22Rv1 (cell line): ENCODE measurements around the gene C10orf62.

Experiments
- H3K27ac ChIP-seq: fragments of 450-650 bp; 2 replicates; pipeline ENCODE4 v1.5.1; 2017
- CTCF ChIP-seq: fragments of 450-650 bp; IDR thresholded peaks from 2 replicates; pipeline ENCODE4 v1.5.1; 2017; ENCODE audit warnings: mild to moderate bottlenecking
- ZFX ChIP-seq: fragments of 450-650 bp; IDR thresholded peaks from 2 replicates; pipeline ENCODE4 v1.6.1; 2017; ENCODE audit warnings: antibody characterized with exemption, borderline replicate concordance

The C10orf62 gene

GRCh38 chr10:97578171-97578844 lies 11.2 kb upstream of the C10orf62 start:
- no peak overlapping the region for H3K27ac ChIP-seq
- TF ChIP-seq CTCF = no peak
- TF ChIP-seq ZFX = no peak

GRCh38 chr10:97580421-97581367 lies 8.8 kb upstream of the C10orf62 start:
- no peak overlapping the region for H3K27ac ChIP-seq
- TF ChIP-seq ZFX (no peak), CTCF (no peak)

- no peak overlapping the region for H3K27ac ChIP-seq
- TF ChIP-seq CTCF (no peak), ZFX (no peak)
Observed at GRCh38 chr10:97582169-97582568, 7.4 kb upstream of the C10orf62 start.

DNA sequence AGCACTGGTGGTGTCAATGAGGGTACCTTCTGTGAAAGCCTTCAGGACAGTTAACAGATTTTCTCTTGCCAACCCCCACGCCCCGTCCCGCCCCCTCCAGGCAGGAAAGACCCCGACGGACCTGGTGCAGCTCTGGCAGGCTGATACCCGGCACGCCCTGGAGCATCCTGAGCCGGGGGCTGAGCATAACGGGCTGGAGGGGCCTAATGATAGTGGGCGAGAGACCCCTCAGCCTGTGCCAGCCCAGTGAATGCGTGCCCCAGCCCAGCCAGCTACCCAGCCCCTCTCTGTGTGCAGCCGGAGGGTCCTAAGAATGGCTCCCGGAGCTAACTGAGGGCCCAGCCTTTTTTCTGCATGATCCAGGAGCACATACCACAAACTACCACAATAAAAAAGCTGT lies 6.0 kb upstream of the C10orf62 start:
- TF ChIP-seq CTCF (no peak), ZFX (no peak)
- peak overlapping the region; percentile 48 for H3K27ac ChIP-seq

- TF ChIP-seq ZFX (no peak), CTCF (no peak)
- H3K27ac ChIP-seq = peak within 1 kb of the TSS; percentile 48
Observed at GRCh38 chr10:97584060-97584797, 5.3 kb upstream of the C10orf62 start, which contains the start of gene HOGA1. Gene HOGA1, plus strand, starts transcription at chr10:97584389. Its CDS starts 315 bp downstream, at chr10:97584704.

DNA sequence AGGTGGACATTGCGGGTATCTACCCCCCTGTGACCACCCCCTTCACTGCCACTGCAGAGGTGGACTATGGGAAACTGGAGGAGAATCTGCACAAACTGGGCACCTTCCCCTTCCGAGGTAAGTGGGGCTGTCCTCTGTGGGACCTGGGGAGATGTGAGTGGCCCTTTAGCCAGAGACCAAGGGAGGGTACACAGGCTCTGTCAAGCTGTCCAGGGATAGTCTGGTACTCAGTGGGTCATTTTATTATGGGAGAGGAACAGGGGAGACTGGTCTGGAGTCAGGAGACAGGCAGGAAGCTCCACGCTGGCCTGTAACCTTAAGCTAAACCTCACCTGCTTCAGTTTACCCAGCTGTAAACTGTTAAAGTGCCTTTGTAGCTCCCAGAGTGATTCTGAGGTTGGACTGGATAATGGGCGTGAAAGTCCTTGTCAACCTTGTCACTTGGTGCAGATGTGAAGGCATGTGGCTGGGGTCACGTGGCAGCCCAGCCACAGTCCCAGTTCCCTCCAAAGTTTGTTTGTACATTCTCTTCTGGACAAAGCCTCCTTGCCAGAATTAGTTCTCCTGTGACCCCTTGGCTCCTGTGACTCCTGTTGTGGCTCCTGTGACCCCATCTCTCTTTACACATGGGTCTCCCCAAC lies 4.6 kb upstream of the C10orf62 start:
- peak overlapping the region; percentile 48; the same call in 1 of the 2 replicates for H3K27ac ChIP-seq
- TF ChIP-seq CTCF (no peak), ZFX (no peak)
